ENCODE data around the gene ACADM. TPM values are rescaled to one million over a fixed set of nuclear protein-coding genes. Genes with fewer than 3 reads are reported as not detected.

ACADM gene
- total RNA-seq, 4 donors from 2014 or later, result 45.9 to 71.5 (median 60.5) TPM

DNA sequence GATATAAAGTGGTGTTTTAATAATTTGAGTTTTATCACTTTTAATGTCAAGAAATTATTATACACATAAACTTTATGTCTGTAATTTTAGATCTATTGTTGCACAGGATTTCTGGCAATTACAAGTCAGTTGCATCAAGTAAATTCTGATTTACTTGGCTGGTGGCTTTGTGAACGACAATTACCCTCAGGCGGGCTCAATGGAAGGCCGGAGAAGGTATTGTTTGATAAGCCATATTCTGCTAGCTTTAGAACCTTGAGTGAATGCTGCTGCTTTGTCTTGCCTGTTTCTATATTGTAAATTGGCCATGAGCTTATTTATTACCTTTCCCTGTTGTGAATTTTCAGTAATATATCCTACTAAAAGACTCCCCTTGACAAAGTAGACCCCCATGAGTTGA, 67.6 kb downstream of the ACADM start:
- no peak overlapping the region for H3K27ac ChIP-seq
- intact Hi-C loops (cut with DNase I), result no loop called here
- peaks cover 17 to 63% (median 33%) of the 10 kb centered on the region in 3 donors for H3K4me1 ChIP-seq
- no peak for DNase-seq
- no peaks in the 10 kb centered on the region for H3K9me3 ChIP-seq
- TF ChIP-seq, protein P1, sequence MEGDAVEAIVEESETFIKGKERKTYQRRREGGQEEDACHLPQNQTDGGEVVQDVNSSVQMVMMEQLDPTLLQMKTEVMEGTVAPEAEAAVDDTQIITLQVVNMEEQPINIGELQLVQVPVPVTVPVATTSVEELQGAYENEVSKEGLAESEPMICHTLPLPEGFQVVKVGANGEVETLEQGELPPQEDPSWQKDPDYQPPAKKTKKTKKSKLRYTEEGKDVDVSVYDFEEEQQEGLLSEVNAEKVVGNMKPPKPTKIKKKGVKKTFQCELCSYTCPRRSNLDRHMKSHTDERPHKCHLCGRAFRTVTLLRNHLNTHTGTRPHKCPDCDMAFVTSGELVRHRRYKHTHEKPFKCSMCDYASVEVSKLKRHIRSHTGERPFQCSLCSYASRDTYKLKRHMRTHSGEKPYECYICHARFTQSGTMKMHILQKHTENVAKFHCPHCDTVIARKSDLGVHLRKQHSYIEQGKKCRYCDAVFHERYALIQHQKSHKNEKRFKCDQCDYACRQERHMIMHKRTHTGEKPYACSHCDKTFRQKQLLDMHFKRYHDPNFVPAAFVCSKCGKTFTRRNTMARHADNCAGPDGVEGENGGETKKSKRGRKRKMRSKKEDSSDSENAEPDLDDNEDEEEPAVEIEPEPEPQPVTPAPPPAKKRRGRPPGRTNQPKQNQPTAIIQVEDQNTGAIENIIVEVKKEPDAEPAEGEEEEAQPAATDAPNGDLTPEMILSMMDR (IDR thresholded peaks at IDR 0.05), result no peak
- no peak for TF ChIP-seq POLR2A (IDR thresholded peaks at IDR 0.05)
- peaks cover 26 to 84% (median 39%) of the 10 kb centered on the region in 3 donors for H3K36me3 ChIP-seq
- H3K27me3 ChIP-seq, result no peaks in the 10 kb centered on the region
- no peak overlapping the region for H3K4me3 ChIP-seq
- 91 to 98% methylated on average over 3 of the region's 3 CpGs for WGBS, 2 donors

DNA sequence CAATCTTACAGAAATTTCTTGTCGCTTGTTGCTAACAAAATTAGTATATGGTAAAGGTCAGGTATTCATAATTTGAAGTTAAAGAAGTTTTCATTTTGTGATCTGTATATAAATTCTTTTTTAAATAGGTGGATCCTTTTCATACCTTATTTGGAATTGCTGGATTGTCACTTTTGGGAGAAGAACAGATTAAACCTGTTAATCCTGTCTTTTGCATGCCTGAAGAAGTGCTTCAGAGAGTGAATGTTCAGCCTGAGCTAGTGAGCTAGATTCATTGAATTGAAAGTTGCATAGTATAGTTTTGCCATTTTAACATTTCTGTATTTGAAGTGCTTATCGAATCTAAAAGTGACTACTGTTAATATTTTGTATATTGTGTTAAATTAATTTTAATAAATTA, 69.9 kb downstream of the ACADM start:
- intact Hi-C loops (cut with DNase I), result no loop called here
- Histone ChIP-seq H3K27me3 (no peaks in the 10 kb centered on the region), H3K27ac (no peak overlapping the region), H3K9me3 (no peaks in the 10 kb centered on the region), H3K4me3 (no peak overlapping the region), H3K4me1 (peaks cover 16 to 40% (median 17%) of the 10 kb centered on the region in 3 donors), H3K36me3 (peaks cover 28 to 86% (median 39%) of the 10 kb centered on the region in 3 donors)
- TF ChIP-seq, protein P1 (IDR thresholded peaks at IDR 0.05), result no peak
- TF ChIP-seq POLR2A (IDR thresholded peaks at IDR 0.05), result no peak
- DNase-seq, result no peak
- WGBS, 2 donors, result 90 to 94% methylated on average over 2 of the region's 2 CpGs

DNA sequence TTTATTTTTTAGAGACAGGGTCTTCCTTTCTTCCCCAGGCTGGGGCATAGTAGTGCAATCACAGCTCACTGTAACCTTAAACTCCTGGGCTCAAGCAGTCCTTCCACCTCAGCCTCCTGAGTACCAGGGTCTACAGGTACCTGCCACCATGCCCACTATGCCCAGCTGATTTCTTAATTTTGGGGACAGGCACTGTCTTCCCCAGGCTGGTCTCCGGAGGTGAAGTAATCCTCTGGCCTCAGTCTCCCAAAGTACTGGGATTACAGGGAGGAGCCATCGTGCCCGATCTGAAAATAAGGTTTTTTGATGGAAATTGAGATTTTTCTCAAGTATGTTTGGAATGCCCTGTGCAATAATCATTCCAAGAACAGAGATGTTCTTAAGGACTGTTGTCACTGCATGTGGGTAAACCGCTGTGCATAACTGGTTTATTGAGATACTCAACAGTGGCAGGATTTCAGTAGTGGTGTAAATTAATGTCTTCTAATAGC, 71.2 kb downstream of the ACADM start:
- intact Hi-C loops (cut with DNase I), result no loop called here
- 94% methylated on average over 4 of the region's 4 CpGs for WGBS, 2 donors
- peaks cover 4 to 26% (median 5%) of the 10 kb centered on the region in 3 donors for H3K4me1 ChIP-seq
- DNase-seq, result no peak
- H3K9me3 ChIP-seq, result no peaks in the 10 kb centered on the region
- H3K27ac ChIP-seq, result no peak overlapping the region
- no peak for TF ChIP-seq POLR2A (IDR thresholded peaks at IDR 0.05)
- TF ChIP-seq, protein P1 (IDR thresholded peaks at IDR 0.05), result no peak
- H3K36me3 ChIP-seq, result peaks cover 28 to 72% (median 39%) of the 10 kb centered on the region in 3 donors
- H3K27me3 ChIP-seq, result no peaks in the 10 kb centered on the region
- no peak overlapping the region for H3K4me3 ChIP-seq

GRCh38 chr1:75796376-75797272, 72.1 kb downstream of the ACADM start, which contains the start of gene MSH4:
Gene MSH4 (plus strand): TSS chr1:75796882. CDS start chr1:75796986, 104 bp downstream.
- 71 to 80% methylated on average over 3 to 8 of the region's 34 CpGs for WGBS, 2 donors
- Histone ChIP-seq H3K27me3 (no peaks in the 10 kb centered on the region), H3K4me3 (no peak within 1 kb of the TSS), H3K36me3 (peaks cover 28 to 63% (median 37%) of the 10 kb centered on the region in 3 donors), H3K4me1 (peaks cover 0 to 17% (median 0%) of the 10 kb centered on the region in 3 donors), H3K27ac (no peak within 1 kb of the TSS), H3K9me3 (no peaks in the 10 kb centered on the region)
- no peak for DNase-seq
- TF ChIP-seq POLR2A (IDR thresholded peaks at IDR 0.05), result no peak
- TF ChIP-seq, protein P1 (IDR thresholded peaks at IDR 0.05), result no peak
- intact Hi-C loops (cut with DNase I), result no loop called here

DNA sequence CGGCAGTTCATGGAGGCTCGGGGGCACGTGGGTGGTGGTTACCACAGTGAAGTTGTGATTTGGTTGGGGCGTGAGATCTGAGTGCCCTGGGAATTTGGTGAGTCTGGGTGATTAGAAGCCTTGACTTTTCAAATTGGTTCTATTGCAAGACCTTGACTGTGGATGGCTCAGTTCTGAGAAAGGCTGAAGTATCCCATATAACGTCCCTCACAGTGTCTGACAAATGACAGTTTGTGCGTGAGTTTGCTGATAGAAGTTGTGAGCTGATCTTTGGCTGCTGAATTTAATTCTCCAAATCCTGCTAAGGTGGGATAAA, 72.7 kb downstream of the ACADM start:
- H3K27ac ChIP-seq, result no peak overlapping the region
- intact Hi-C loops (cut with DNase I), result no loop called here
- WGBS, 2 donors, result 66 to 81% methylated on average over 6 of the region's 6 CpGs
- TF ChIP-seq, protein P1 (IDR thresholded peaks at IDR 0.05), result no peak
- no peak for TF ChIP-seq POLR2A (IDR thresholded peaks at IDR 0.05)
- H3K4me3 ChIP-seq, result no peak overlapping the region
- H3K36me3 ChIP-seq, result peaks cover 28 to 57% (median 31%) of the 10 kb centered on the region in 3 donors
- DNase-seq, result no peak
- peaks cover 0 to 14% (median 0%) of the 10 kb centered on the region in 3 donors for H3K4me1 ChIP-seq
- H3K9me3 ChIP-seq, result no peaks in the 10 kb centered on the region
- H3K27me3 ChIP-seq, result no peaks in the 10 kb centered on the region

Data from esophagus squamous epithelium (tissue), 5 donors.